ENCODE data around the gene AEBP1.

AEBP1 gene

GRCh38 chr7:44067064-44067951 is 36.8 kb upstream of the AEBP1 start:
- DNase-seq = no peak

- peak; percentile 10 for DNase-seq
Observed at GRCh38 chr7:44068054-44068453, 36.1 kb upstream of the AEBP1 start.

GRCh38 chr7:44071726-44072363 is 32.3 kb upstream of the AEBP1 start:
- DNase-seq = no peak

- no peak for DNase-seq
Observed at GRCh38 chr7:44072364-44073231, 31.5 kb upstream of the AEBP1 start.

- no peak for DNase-seq
Observed at GRCh38 chr7:44073664-44074348, 30.3 kb upstream of the AEBP1 start.

GRCh38 chr7:44074349-44074695 is 29.8 kb upstream of the AEBP1 start:
- no peak for DNase-seq

- DNase-seq = no peak
Observed at GRCh38 chr7:44075296-44076075, 28.7 kb upstream of the AEBP1 start.

- DNase-seq = no peak
Observed at GRCh38 chr7:44076101-44076895, 27.8 kb upstream of the AEBP1 start.

GRCh38 chr7:44077061-44077460 is 27.1 kb upstream of the AEBP1 start:
- no peak for DNase-seq

- DNase-seq = no peak
Observed at GRCh38 chr7:44077681-44078091, 26.5 kb upstream of the AEBP1 start.

- DNase-seq = no peak
Observed at GRCh38 chr7:44078521-44078920, 25.6 kb upstream of the AEBP1 start.

GRCh38 chr7:44079331-44080021 is 24.7 kb upstream of the AEBP1 start:
- DNase-seq = no peak

- no peak for DNase-seq
Observed at GRCh38 chr7:44080118-44080517, 24.0 kb upstream of the AEBP1 start.

- no peak for DNase-seq
Observed at GRCh38 chr7:44080686-44081265, 23.4 kb upstream of the AEBP1 start.

GRCh38 chr7:44081266-44081748 is 22.8 kb upstream of the AEBP1 start:
- no peak for DNase-seq

GRCh38 chr7:44082541-44083207 is 21.5 kb upstream of the AEBP1 start:
- DNase-seq = peak; percentile 94

- no peak for DNase-seq
Observed at GRCh38 chr7:44083796-44084195, 20.3 kb upstream of the AEBP1 start.

- no peak for DNase-seq
Observed at GRCh38 chr7:44084701-44085100, 19.4 kb upstream of the AEBP1 start.

GRCh38 chr7:44085546-44085945 is 18.6 kb upstream of the AEBP1 start:
- no peak for DNase-seq
